Subcutaneous adipose tissue (tissue), 4 donors: Measurements from ENCODE around the gene NCAPG2. TPM values are rescaled to one million over a fixed set of nuclear protein-coding genes. Genes with fewer than 3 reads are reported as not detected.

Source experiments
- total RNA-seq, 4 donors: library from RNA; depleted of rRNA; stranded (reverse); fragments of >200 nt; gene quantifications; one replicate each; pipeline ENCODE4 v1.1.0, GENCODE V29; 2016
- TF ChIP-seq, protein P1 (sequence below): fragments of 450-650 bp; IDR thresholded peaks from one replicate; pipeline ENCODE4 v1.5.1; 2016; ENCODE audit warnings: low read depth, mild to moderate bottlenecking, control low read depth, antibody characterized with exemption, moderate library complexity

Gene NCAPG2
- total RNA-seq, 4 donors from 2014 or later, result 8.2 to 13.4 (median 11.3) TPM

DNA sequence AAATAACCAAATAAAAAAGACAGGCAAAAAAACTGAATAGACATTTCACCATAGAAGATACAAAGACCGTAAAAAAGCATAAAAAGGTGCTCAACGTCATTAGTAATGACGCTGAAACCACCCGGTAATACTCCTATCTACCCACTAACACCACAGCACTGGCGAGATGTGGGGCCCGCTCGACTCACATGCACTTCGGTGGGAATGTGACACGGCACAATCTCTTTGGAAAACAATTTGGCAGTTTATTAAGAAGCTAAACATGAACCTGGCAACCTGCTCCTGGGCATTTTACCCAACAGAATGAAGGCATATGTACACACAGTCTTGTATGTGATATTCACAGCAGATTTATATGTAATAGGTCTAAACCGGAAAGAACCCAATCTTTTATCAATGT, 42.8 kb upstream of the NCAPG2 start:
- TF ChIP-seq, protein P1, sequence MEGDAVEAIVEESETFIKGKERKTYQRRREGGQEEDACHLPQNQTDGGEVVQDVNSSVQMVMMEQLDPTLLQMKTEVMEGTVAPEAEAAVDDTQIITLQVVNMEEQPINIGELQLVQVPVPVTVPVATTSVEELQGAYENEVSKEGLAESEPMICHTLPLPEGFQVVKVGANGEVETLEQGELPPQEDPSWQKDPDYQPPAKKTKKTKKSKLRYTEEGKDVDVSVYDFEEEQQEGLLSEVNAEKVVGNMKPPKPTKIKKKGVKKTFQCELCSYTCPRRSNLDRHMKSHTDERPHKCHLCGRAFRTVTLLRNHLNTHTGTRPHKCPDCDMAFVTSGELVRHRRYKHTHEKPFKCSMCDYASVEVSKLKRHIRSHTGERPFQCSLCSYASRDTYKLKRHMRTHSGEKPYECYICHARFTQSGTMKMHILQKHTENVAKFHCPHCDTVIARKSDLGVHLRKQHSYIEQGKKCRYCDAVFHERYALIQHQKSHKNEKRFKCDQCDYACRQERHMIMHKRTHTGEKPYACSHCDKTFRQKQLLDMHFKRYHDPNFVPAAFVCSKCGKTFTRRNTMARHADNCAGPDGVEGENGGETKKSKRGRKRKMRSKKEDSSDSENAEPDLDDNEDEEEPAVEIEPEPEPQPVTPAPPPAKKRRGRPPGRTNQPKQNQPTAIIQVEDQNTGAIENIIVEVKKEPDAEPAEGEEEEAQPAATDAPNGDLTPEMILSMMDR, result no peak

DNA sequence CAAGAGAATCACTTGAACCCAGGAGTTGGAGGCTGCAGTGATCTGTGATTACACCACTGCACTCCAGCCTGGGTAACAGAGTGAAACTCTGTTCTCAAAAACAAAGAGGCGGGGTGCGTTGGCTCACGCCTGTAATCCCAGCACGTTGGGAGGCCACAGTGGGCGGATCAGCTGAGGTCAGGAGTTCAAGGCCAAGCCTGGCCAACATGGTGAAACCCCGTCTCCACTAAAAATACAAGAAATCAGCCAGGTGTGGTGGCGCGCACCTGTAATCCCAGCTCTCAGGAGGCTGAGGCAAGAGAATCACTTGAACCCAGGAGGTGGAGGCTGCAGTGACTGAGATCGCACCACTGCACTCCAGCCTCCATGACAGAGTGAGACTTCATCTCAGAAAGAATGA, 42.4 kb upstream of the NCAPG2 start:
- TF ChIP-seq, protein P1, result no peak

- TF ChIP-seq, protein P1, result no peak
Observed at GRCh38 chr7:158745057-158745715, 40.6 kb upstream of the NCAPG2 start.

DNA sequence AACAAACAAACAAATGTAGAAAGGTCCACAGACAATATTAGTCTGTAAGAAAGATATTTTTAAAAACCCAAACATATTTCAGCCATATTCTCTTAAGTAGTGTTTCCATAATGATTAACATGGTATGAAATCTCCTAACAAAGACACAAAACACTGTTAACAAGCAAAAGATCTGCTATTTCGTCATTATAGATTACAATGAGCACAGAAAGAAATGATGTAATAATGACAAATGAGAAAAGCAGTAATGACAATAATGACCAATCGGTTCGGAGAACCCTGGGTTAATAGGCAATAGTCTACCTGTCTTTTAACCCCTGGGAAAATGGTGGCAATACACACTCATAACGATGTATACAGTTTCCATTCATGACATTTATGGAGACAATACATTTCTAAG, 39.5 kb upstream of the NCAPG2 start:
- TF ChIP-seq, protein P1, result no peak

GRCh38 chr7:158743219-158743618, 38.6 kb upstream of the NCAPG2 start:
- TF ChIP-seq, protein P1, result no peak

GRCh38 chr7:158742065-158742821, 37.6 kb upstream of the NCAPG2 start:
- TF ChIP-seq, protein P1, result no peak

DNA sequence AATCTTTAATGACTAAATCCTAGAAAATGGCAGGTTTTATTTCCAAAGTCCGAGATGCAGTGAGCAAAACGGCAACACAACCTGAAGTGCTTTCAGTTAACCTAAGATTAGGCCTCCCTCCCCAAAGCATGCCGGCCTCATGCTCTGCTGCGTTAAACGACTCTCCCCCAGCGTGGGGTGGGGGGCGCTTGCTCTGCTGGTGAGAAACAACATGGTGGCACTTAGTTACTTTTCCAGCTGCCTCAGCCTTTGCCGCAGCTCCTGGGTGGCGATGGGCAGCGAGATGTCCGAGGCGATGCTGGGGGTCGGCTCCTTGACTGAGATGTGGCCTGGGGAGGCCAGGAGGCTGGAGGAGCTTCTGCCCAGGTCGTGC, 36.7 kb upstream of the NCAPG2 start:
- TF ChIP-seq, protein P1, result no peak
